ENCODE measurements around the gene TMEM17.
"Not testable (repeated sequence)": the region's sequence is repeated elsewhere in the genome, so short reads cannot be mapped to it uniquely, and the experiment has no call there.

Gene TMEM17

GRCh38 chr2:62505750-62506420, at the start of gene TMEM17:
Gene TMEM17 (minus strand): TSS chr2:62506195. CDS start chr2:62506129, 66 bp downstream.
- DNase-seq: peak; percentile 94

- no peak for DNase-seq
Measured at GRCh38 chr2:62554440-62554839, 48.4 kb upstream of the TMEM17 start.

- peak; percentile 67 for DNase-seq
Measured at GRCh38 chr2:62550461-62550860, 44.5 kb upstream of the TMEM17 start.

- no peak for DNase-seq
Measured at GRCh38 chr2:62547854-62548253, 41.9 kb upstream of the TMEM17 start.

GRCh38 chr2:62545261-62545660, 39.3 kb upstream of the TMEM17 start:
- DNase-seq: no peak

GRCh38 chr2:62540408-62541168, 34.6 kb upstream of the TMEM17 start:
- no peak for DNase-seq

- DNase-seq: peak; percentile 8
Measured at GRCh38 chr2:62539606-62540407, 33.8 kb upstream of the TMEM17 start.

GRCh38 chr2:62538756-62539155, 32.8 kb upstream of the TMEM17 start:
- DNase-seq: no peak

- DNase-seq: no peak
Measured at GRCh38 chr2:62537814-62538213, 31.8 kb upstream of the TMEM17 start.

GRCh38 chr2:62536873-62537547, 31.0 kb upstream of the TMEM17 start:
- no peak for DNase-seq

GRCh38 chr2:62535521-62535920, 29.5 kb upstream of the TMEM17 start:
- not testable (repeated sequence) for DNase-seq

GRCh38 chr2:62531594-62531993, 25.6 kb upstream of the TMEM17 start:
- DNase-seq: no peak

GRCh38 chr2:62529758-62530157, 23.8 kb upstream of the TMEM17 start:
- no peak for DNase-seq

GRCh38 chr2:62527478-62528210, 21.6 kb upstream of the TMEM17 start:
- no peak for DNase-seq

GRCh38 chr2:62526531-62527381, 20.8 kb upstream of the TMEM17 start:
- DNase-seq: no peak

GRCh38 chr2:62525549-62526269, 19.7 kb upstream of the TMEM17 start:
- no peak for DNase-seq

- no peak for DNase-seq
Measured at GRCh38 chr2:62524293-62524941, 18.4 kb upstream of the TMEM17 start.

- not testable (repeated sequence) for DNase-seq
Measured at GRCh38 chr2:62521061-62521460, 15.1 kb upstream of the TMEM17 start.

GRCh38 chr2:62512384-62512783, 6.4 kb upstream of the TMEM17 start:
- no peak for DNase-seq

GRCh38 chr2:62511636-62512035, 5.6 kb upstream of the TMEM17 start:
- no peak for DNase-seq
